ENCODE results near the gene MMGT1. TPM values are rescaled to one million over a fixed set of nuclear protein-coding genes. Genes with fewer than 3 reads are reported as not detected.
A peak's percentile ranks its signal among the peaks of the same experiment; 100 is the strongest.

MMGT1 gene
- total RNA-seq, 1 experiment from 2014 or later, result 22.6 TPM

- Histone ChIP-seq H2BK20ac (ENCODE audit: low read depth, low read length, poor library complexity, severe bottlenecking) (no peak overlapping the region), H4K20me1 (ENCODE audit: control insufficient read depth, insufficient read depth, insufficient read length) (no peaks in the 10 kb centered on the region), H2AK5ac (ENCODE audit: insufficient read length, low read length) (no peak overlapping the region), H3K4me1 (ENCODE audit: insufficient read depth, low read length) (no peaks in the 10 kb centered on the region), H2BK15ac (ENCODE audit: low read depth, low read length) (no peak overlapping the region), H3K79me1 (ENCODE audit: insufficient read depth, low read depth, low read length, poor library complexity, severe bottlenecking) (no peaks in the 10 kb centered on the region), H3K18ac (ENCODE audit: insufficient read length, low read depth, low read length) (no peak overlapping the region), H3T11ph (ENCODE audit: low read length) (no peak overlapping the region), H3K79me2 (ENCODE audit: insufficient read depth, low read length) (no peaks in the 10 kb centered on the region), H3K56ac (ENCODE audit: insufficient read length, low read depth, low read length) (no peak overlapping the region), H2BK5ac (ENCODE audit: insufficient read length, low read length) (no peak overlapping the region), H3K23ac (ENCODE audit: insufficient read length, low read depth, low read length) (no peak overlapping the region), H4K91ac (ENCODE audit: insufficient read length, low read depth, low read length) (no peak overlapping the region), H3K14ac (ENCODE audit: insufficient read depth, low read length) (no peak overlapping the region), H2BK12ac (ENCODE audit: insufficient read length, low read depth, low read length) (no peak overlapping the region), H3K4ac (ENCODE audit: low read depth, low read length) (no peak overlapping the region), H3K9me3 (ENCODE audit: control insufficient read depth, low read depth, low read length) (peaks cover 32% of the 10 kb centered on the region), H3K27me3 (ENCODE audit: insufficient read depth, low read length) (no peaks in the 10 kb centered on the region), H4K5ac (ENCODE audit: insufficient read length, low read depth, low read length) (no peak overlapping the region), H3K27ac (ENCODE audit: insufficient read length, low read depth, low read length) (no peak overlapping the region), H3K23me2 (ENCODE audit: insufficient read length, low read depth, low read length, poor library complexity, severe bottlenecking) (no peaks in the 10 kb centered on the region), H2BK120ac (ENCODE audit: low read depth, low read length, poor library complexity, severe bottlenecking) (no peak overlapping the region), H3K4me2 (ENCODE audit: insufficient read depth, insufficient read length, low read length) (no peak overlapping the region), H4K8ac (replicated peaks; ENCODE audit: insufficient read length, low read depth, low read length) (no peak overlapping the region), H2AFZ (ENCODE audit: low read length) (no peak overlapping the region), H3K9ac (ENCODE audit: extremely low read depth, insufficient read length, low read length) (no peak overlapping the region)
- Mint-ChIP-seq H3K9me3 (peaks cover 52 to 72% of the 10 kb centered on the region in 2 experiments), H3K27ac (peak overlapping the region in 1 of 3 experiments; percentile 20; a peak in 1 of 7 replicates), H3K4me3 (no peak overlapping the region), H3K4me1 (no peaks in the 10 kb centered on the region), H3K27me3 (ENCODE audit: low read depth) (peaks cover 3% of the 10 kb centered on the region; the same call in 1 of the 2 replicates), H3K36me3 (ENCODE audit: insufficient read depth in 1 of 3, low read depth in 3 of 3) (peaks cover 15 to 44% (median 39%) of the 10 kb centered on the region in 3 experiments)
- no peak for TF ChIP-seq CTCF (conservative IDR thresholded peaks at IDR 0.05)
- no peak for DNase-seq
- WGBS (ENCODE audit: extremely low coverage, insufficient read length, low lambda C conversion rate), result no CpG with 5 or more reads among the region's 4 CpGs
Measured at GRCh38 chrX:136015016-136015415, 41.2 kb upstream of the MMGT1 start.

All from H9 (cell line).